Measurements from ENCODE around the gene AAGAB. TPM values are rescaled to one million over a fixed set of nuclear protein-coding genes. Genes with fewer than 3 reads are reported as not detected.

AAGAB gene
- total RNA-seq, 4 donors from 2014 or later, result 19.1 to 36.5 (median 27.6) TPM

DNA sequence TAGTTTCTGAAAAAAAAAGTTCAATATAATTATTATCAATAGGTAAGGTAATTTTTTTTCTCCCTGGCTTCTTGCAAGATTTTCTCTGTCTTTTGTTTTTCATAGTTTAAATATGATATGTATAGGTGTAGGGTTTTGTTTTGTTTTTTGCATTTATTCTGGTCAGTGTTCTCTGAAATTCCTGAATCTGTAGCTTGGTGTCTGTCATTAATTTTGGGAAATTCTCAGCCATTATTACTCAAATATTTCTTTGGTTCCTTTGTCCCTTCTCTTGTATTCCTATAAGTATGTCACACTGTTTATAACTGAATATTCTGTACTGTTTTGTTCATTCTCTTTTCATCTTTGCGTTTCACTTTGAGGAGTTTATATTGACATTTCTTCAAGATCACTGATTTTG, 22.2 kb upstream of the AAGAB start:
- Histone ChIP-seq H3K27me3 (no peaks in the 10 kb centered on the region), H3K27ac (no peak overlapping the region), H3K4me1 (no peaks in the 10 kb centered on the region), H3K9me3 (peaks cover 0 to 18% (median 0%) of the 10 kb centered on the region in 3 donors), H3K36me3 (no peaks in the 10 kb centered on the region), H3K4me3 (no peak overlapping the region)
- no peak for TF ChIP-seq CTCF (IDR thresholded peaks at IDR 0.05)
- no peak for TF ChIP-seq POLR2A (IDR thresholded peaks at IDR 0.05)
- no peak for TF ChIP-seq EP300 (IDR thresholded peaks at IDR 0.05)
- TF ChIP-seq POLR2AphosphoS5 (IDR thresholded peaks at IDR 0.05), result no peak
- no peak for ATAC-seq
- WGBS, 2 donors (ENCODE audit: low coverage in 1 of 2), result 90 to 94% methylated on average over 1 of the region's 1 CpG

DNA sequence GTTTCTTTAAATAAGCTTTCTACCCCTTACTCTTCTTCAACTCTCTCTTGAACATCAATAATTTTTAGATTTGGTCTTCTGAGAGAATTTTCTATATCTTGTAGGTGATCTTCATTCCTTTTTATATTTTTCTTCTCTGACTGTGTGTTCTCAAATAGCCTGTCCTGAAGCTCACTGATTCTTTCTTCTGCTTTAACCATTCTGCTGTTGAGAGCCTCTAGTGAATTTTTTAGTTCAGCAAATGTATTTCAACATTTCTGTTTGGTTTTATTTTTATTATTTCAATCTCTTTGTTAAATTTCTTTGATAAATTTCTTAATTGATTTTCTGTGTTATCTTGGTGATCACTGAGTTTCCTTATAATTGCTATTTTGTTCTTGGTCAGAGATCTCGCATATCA, 19.8 kb upstream of the AAGAB start:
- H3K9me3 ChIP-seq, result peaks cover 0 to 18% (median 0%) of the 10 kb centered on the region in 3 donors
- H3K4me1 ChIP-seq, result no peaks in the 10 kb centered on the region
- H3K4me3 ChIP-seq, result no peak overlapping the region
- ATAC-seq, result no peak
- 83 to 89% methylated on average over 1 of the region's 1 CpG for WGBS, 2 donors (ENCODE audit: low coverage in 1 of 2)
- no peak overlapping the region for H3K27ac ChIP-seq
- H3K27me3 ChIP-seq, result no peaks in the 10 kb centered on the region
- no peak for TF ChIP-seq CTCF (IDR thresholded peaks at IDR 0.05)
- TF ChIP-seq EP300 (IDR thresholded peaks at IDR 0.05), result no peak
- TF ChIP-seq POLR2AphosphoS5 (IDR thresholded peaks at IDR 0.05), result no peak
- TF ChIP-seq POLR2A (IDR thresholded peaks at IDR 0.05), result no peak
- no peaks in the 10 kb centered on the region for H3K36me3 ChIP-seq

GRCh38 chr15:67267951-67268941, 13.8 kb upstream of the AAGAB start:
- ATAC-seq, result no peak
- Histone ChIP-seq H3K4me3 (no peak overlapping the region), H3K9me3 (peaks cover 0 to 6% (median 0%) of the 10 kb centered on the region in 3 donors), H3K27me3 (no peaks in the 10 kb centered on the region), H3K27ac (no peak overlapping the region), H3K36me3 (no peaks in the 10 kb centered on the region), H3K4me1 (no peaks in the 10 kb centered on the region)
- 61 to 74% methylated on average over 9 of the region's 9 CpGs for WGBS, 2 donors (ENCODE audit: low coverage in 1 of 2)
- TF ChIP-seq EP300 (IDR thresholded peaks at IDR 0.05) (no peak), CTCF (IDR thresholded peaks at IDR 0.05) (no peak), POLR2A (IDR thresholded peaks at IDR 0.05) (no peak), POLR2AphosphoS5 (IDR thresholded peaks at IDR 0.05) (no peak)

DNA sequence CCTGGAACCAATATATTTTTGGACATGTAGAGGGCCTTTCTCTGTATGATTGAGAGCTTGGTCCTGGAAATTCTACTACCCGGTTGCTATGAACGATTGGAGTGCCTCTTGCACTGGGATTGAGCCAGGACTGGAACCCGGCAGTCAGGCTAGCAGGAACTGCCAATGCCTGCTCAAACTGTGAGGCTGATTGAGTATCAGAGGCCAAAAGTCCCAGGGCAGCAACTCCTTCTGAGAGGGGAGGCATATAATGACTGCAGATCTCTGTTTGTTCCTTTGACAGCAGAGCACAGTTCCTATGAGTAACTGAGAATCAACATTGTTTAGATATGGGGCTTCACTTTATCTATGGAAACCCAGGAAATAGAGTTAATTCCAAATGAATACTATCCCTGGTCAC, 13.0 kb upstream of the AAGAB start:
- no peak overlapping the region for H3K27ac ChIP-seq
- TF ChIP-seq CTCF (IDR thresholded peaks at IDR 0.05) (no peak), POLR2AphosphoS5 (IDR thresholded peaks at IDR 0.05) (no peak), POLR2A (IDR thresholded peaks at IDR 0.05) (no peak), EP300 (IDR thresholded peaks at IDR 0.05) (no peak)
- H3K27me3 ChIP-seq, result no peaks in the 10 kb centered on the region
- H3K9me3 ChIP-seq, result no peaks in the 10 kb centered on the region
- ATAC-seq, result no peak
- H3K4me1 ChIP-seq, result no peaks in the 10 kb centered on the region
- H3K4me3 ChIP-seq, result no peak overlapping the region
- no peaks in the 10 kb centered on the region for H3K36me3 ChIP-seq
- WGBS, 2 donors (ENCODE audit: low coverage in 1 of 2), result 47 to 80% methylated on average over 1 to 2 of the region's 3 CpGs

DNA sequence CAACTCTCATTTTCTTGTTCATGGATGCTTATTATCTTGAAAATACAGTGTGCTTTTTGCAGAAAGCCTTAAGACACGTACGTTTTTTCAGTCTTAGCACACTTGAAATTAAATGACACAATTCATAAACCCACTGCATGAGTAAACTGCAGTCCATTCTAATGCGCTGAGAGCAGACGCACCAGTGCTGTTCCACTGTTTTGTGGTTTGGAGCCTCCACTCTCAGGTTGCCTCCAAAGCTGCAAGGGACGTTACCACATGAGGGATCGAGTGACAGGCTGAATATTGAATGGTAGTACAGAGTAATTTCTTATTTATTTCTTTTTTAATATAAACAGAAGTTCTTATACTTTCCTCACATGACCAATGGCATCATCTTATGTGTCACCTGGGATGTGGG, 12.4 kb upstream of the AAGAB start:
- ATAC-seq, result no peak
- 88 to 93% methylated on average over 4 to 6 of the region's 6 CpGs for WGBS, 2 donors (ENCODE audit: low coverage in 1 of 2)
- Histone ChIP-seq H3K4me3 (no peak overlapping the region), H3K27me3 (no peaks in the 10 kb centered on the region), H3K9me3 (no peaks in the 10 kb centered on the region), H3K27ac (no peak overlapping the region), H3K4me1 (no peaks in the 10 kb centered on the region), H3K36me3 (no peaks in the 10 kb centered on the region)
- TF ChIP-seq POLR2A (IDR thresholded peaks at IDR 0.05), result no peak
- TF ChIP-seq EP300 (IDR thresholded peaks at IDR 0.05), result no peak
- no peak for TF ChIP-seq POLR2AphosphoS5 (IDR thresholded peaks at IDR 0.05)
- no peak for TF ChIP-seq CTCF (IDR thresholded peaks at IDR 0.05)

Data from gastroesophageal sphincter (tissue), 4 donors.